ENCODE measurements around the gene DIS3L2.
A peak's percentile ranks its signal among the peaks of the same experiment; 100 is the strongest.

The DIS3L2 gene

DNA sequence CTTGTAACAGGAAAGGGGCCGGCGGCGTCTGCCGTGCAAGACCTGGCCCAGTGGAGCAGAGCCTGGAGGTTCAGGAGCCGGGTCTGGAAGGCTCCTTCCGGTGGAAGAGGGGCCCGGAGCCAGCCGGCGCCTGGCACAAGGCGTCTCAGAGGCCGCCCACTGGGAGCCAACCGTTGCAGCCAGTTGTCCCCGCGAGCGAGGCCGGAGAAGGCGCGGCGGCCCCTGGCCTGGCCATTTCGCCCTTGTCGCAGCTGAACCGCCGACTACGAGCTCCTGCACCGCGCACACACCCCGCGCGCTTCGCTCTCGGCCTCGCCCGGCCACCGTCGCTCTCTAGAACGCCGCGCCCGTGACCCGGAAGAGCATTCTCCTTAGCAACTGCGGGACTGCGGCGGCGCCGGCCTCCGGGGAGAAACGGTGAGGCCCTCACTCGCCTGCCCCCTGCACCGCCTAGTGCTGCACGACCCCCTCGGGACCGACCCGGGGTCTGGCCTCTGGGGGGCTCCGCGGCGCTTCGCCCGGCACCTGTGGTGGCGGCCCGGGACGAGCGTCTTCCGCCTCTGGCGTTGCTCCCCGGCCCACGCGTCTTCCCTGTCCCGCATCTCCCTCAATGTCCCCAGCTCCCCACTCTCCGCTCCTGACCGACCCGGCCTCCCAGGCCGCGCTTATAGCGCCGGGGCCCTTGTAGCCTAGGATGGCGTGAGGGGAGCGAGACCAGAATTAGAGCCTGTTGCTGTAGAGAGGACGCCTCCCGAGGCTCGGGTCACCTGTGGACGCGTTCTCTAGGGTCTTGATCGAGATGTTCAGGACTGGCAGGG is at the start of gene DIS3L2:
TSS of gene DIS3L2 (plus strand) at position 365 of the 818 bp plus-strand sequence. CDS start 53,215 bp downstream, outside the sequence.
- DNase-seq = peak; percentile 83

- no peak for DNase-seq
Observed at GRCh38 chr2:231914077-231914690, 47.3 kb upstream of the DIS3L2 start.

- no peak for DNase-seq
Observed at GRCh38 chr2:231917280-231918066, 44.0 kb upstream of the DIS3L2 start.

DNA sequence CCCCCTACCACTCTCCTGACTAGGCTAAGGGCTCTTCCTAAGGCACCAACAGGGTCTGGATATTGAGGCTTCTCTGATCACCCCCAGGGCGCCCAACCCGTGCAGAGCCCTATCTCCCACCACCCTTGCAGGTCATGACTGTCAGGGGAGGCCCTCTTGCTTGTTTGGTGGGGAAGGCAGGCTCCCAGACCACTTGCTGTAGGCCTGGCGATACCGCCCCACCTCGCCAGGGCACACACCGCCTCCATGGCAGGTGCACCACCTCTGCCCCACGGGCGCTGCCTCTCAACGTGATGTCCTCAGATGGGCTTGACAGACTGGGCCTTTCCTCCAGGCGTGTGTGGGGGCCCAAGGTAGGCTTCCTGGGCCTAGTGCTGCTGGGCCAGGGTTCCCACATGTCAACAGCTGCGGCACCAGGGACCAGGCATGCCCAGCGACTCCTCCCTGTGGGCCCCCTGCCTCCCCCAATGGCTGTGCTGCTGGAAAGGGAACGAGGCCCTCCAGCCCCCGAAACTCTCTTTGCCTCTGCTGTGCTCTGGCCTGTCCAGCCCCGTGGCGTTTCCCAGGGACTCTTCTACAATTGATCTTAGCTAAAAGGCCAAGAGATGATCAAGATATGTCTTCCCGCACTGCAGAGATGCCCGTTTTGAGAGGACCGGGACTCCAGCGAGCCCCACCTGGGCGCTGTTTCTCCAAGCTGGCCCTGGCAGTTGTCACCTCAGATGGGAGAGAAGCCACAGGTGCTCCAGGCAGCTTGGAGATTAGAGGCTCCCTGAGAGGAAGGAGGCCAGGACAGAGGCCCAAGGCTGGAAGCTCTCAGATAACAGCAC is 42.8 kb upstream of the DIS3L2 start:
- DNase-seq = no peak

- DNase-seq = no peak
Observed at GRCh38 chr2:231919341-231920035, 42.0 kb upstream of the DIS3L2 start.

GRCh38 chr2:231920366-231920765 is 41.1 kb upstream of the DIS3L2 start:
- no peak for DNase-seq

DNA sequence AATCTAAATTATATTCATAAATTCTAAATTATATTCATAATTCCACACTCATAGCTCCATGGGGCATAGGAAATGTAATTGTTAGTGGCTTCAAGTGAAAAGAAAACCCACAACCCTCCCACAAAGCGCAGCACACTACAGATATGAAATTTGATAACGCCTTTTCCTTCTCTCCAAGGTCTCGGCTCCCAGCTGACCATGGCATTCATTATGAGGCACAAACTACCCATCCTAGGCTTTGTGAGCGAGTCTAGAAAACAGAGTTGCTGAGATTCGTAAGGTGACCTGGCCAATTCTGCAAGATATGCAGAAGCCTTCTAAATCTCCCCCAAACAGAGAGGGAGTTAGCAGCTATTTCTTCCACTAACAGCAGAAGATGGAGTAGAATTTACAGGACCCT is 40.7 kb upstream of the DIS3L2 start:
- DNase-seq = no peak

GRCh38 chr2:231922311-231923009 is 39.1 kb upstream of the DIS3L2 start:
- no peak for DNase-seq

DNA sequence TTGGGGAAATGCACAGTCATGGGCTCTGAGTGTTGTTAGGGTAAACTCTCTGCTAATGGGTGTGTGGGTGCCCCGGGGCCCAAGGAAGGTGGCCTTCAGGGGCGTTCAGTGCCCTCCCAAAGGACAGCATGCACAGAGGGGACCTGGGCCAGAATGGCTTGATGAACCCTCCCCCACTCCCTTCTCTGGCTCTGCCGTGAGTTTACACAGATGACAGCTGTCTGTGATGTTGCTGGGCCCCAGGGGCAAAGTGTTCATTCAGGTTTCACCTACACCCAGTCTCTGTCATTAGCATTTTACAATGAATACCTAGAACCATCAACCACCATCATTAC is 38.5 kb upstream of the DIS3L2 start:
- DNase-seq = no peak

- no peak for DNase-seq
Observed at GRCh38 chr2:231923951-231924888, 37.3 kb upstream of the DIS3L2 start.

DNA sequence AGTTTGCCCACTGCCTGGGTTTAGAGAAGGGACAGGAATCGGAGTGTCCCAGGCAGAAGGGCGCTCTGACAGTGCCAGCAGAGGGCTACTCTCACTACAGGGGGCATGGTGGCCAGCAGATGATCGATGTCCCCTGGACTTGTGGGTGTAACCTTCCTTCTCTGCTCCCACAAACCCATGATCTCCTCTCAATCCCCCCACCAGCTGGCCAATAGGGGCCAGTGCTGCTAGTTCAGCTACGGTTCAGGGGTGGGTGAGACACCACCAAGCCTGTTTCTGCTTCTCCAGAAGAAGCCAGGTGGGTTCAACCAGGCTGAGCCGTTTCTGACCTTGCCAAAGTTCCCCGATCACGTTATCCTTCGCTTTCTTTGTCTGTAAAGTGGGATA is 36.6 kb upstream of the DIS3L2 start:
- no peak for DNase-seq

GRCh38 chr2:231925303-231926179 is 36.0 kb upstream of the DIS3L2 start:
- DNase-seq = peak; percentile 77

DNA sequence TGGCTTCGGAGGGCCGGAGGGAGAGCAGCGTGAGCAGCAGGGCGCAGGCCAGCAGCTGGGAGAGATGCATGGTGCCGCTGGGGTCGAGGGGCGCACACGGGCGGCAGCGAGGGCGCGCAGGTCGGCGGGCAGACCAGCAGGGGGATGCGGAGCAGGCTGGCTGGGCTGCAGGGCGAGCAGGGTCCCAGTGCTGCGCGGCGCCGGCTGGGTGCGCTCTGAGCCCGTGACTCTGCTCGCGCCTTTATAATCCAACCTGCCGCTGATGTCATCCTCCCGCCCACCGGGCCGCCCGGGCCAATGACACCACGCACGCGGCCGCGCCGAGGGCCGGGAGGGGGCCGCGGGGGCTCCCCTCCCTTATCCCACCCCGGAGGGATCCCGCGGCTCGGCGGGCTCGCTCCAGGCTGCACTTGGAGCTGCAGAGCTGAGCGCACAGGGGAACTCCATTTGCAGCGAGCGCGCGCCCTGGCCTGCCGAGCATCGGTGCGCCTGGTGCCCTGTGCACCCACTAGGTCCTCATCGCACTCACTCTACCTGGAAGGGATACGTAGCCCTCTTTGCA is 35.3 kb upstream of the DIS3L2 start, which contains the start of gene NPPC:
TSS of gene NPPC (minus strand) at position 217 of the 562 bp plus-strand sequence. CDS start at position 70, 147 bp downstream.
- DNase-seq = peak; percentile 79

DNA sequence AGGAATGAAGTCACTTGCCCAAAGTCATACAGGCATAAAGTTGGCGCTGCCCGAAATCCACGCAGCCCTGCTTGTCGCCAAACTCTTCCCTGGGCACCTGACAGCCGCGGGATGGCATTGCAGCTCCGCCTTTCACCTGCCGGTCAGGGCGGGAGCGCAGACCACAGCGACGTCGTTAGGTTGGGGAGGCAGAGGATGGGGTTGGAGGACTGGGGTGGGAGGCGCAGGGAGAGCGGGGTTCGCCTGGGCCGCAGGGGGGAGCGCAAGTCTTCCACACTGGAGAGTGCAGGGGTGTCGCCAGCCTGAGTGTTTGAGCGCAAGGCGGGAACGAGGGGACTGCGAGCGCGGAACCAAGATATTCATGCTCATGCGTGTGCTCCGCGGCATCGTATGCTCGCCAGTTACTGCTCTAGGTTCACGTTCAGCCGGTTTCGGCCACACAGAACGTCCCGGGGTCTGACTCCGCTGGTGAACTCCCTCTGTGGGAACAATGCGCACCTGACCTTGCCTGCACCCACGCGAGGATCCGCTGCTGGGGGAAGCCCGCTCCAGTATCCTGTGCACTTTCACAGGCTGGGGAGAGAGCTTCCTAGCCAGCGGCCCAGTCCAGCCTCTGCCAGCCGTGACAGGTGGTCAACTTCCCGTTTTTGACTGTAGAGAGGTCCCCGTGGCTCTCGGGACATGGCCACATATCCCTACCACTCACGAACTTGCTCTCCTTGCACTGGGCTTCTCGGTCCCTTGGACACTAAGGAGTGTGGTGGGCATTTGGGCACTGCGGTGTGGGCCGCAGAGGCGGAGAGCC is 34.5 kb upstream of the DIS3L2 start:
- peak; percentile 34 for DNase-seq

- DNase-seq = no peak
Observed at GRCh38 chr2:231927566-231927890, 34.0 kb upstream of the DIS3L2 start.

GRCh38 chr2:231928481-231928880 is 33.0 kb upstream of the DIS3L2 start:
- no peak for DNase-seq

DNA sequence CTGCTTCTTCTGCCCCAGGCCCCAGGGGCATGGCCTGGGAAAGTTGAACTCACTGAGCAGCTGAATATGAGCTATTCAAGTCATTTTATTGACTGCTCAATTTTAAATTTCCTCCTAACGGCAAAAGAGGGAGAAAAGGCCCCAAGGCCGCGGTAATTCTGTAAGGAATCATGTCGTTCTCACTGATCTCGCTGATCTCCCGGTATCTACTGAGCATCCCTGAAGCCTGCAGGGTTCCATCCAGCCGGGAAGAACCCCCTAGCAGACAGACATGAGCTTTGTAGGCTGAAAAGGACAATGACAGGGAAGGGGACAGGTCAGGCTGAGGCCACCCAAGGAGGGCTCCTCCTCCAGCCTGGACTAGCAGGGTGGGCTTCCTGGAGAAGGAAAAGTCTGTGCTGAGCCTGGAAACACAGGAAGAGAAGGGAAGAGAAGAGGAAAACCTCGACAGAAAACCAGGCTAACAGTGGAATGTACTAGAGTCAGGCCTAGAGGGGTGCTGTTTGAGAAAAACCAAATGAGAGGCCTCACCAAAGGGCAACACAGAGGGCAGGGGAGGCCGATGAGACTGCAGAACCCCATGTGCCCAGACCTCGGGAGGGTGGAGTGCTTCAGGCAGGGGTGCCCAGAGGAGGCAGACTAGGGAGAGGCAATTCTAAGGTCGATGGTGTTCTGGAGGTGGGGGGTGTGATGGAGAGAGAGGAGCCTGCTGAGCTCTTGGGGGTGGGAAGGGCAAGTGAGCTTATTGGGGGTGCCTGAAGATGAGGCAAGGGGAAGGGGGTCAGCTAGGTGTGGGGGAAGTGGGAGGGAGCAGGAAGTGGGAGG is 32.4 kb upstream of the DIS3L2 start:
- DNase-seq = no peak
